Transverse colon (tissue), 4 donors: ENCODE results near the gene MADCAM1. TPM values are rescaled to one million over a fixed set of nuclear protein-coding genes. Genes with fewer than 3 reads are reported as not detected.

ENCODE experiments used
- DNase-seq: peaks from one replicate; pipeline ENCODE4 v3.0.0-alpha.2; 2019
- H3K27ac ChIP-seq, 4 donors: fragments of 200-600 bp; sonication (generic); 2 replicates each; pipeline ENCODE4 v1.5.1; 2016 to 2018; ENCODE audit warnings: inconsistent platforms in 4 of 4
- H3K27me3 ChIP-seq: fragments of 200-600 bp; sonication (generic); 2 replicates; pipeline ENCODE4 v1.5.1; 2017; ENCODE audit warnings: inconsistent platforms
- H3K36me3 ChIP-seq, 4 donors: fragments of 200-600 bp; sonication (generic); 2 replicates each; pipeline ENCODE4 v1.5.1; 2017 to 2019; ENCODE audit warnings: inconsistent platforms in 4 of 4
- H3K4me1 ChIP-seq, 4 donors: fragments of 200-600 bp; sonication (generic); 2 replicates each; pipeline ENCODE4 v1.5.1; 2017 to 2020; ENCODE audit warnings: inconsistent platforms in 4 of 4
- H3K4me3 ChIP-seq, 4 donors: fragments of 200-600 bp; sonication (generic); 1 replicate in 1 of 4; 2 replicates in 3 of 4; pipeline versions ENCODE4 v1.5.1 to v1.6.1; 2017 to 2019; ENCODE audit warnings: inconsistent platforms in 4 of 4
- H3K9me3 ChIP-seq, 2 donors: fragments of 200-600 bp; sonication (generic); 2 replicates each; pipeline ENCODE4 v1.5.1; 2017 to 2019; ENCODE audit warnings: inconsistent platforms in 2 of 2
- EP300 ChIP-seq: sonication (generic); formaldehyde crosslinking; IDR thresholded peaks from one replicate; pipeline ENCODE4 v1.6.1; 2017; ENCODE audit warnings: antibody characterized with exemption, low read depth
- POLR2A ChIP-seq: fragments of 450-650 bp; IDR thresholded peaks from one replicate; pipeline ENCODE4 v1.6.1; 2016; ENCODE audit warnings: antibody characterized with exemption, mild to moderate bottlenecking, moderate library complexity
- POLR2AphosphoS5 ChIP-seq, 3 donors: sonication (generic); formaldehyde crosslinking; IDR thresholded peaks; one replicate each; pipeline ENCODE4 v1.6.1; 2016; ENCODE audit warnings: antibody characterized with exemption in 3 of 3
- WGBS, 2 donors: methylation state at CpG; one replicate each; pipeline ENCODE4 v1.1.5; 2018; ENCODE audit warnings: low coverage in 1 of 2; 5-methylcytosine and 5-hydroxymethylcytosine counted together
- in situ Hi-C, 4 donors: fragments of 200-750 bp; cut with MboI; loops; one replicate each; pipeline versions ENCODE4 v1.15.0 to v1.15.1; 2017; ENCODE audit warnings: low sequenced_read_pairs in 3 of 4, low pct_ligation_motif_present in 1 of 4, low pct_unique_long_range_greater_than_20kb in 1 of 4
- intact Hi-C: fragments of 100-400 bp; cut with DNase I; formaldehyde crosslinking; loops from one replicate; pipeline ENCODE4 v1.15.1; 2023; ENCODE audit warnings: low total_unique reads
- total RNA-seq, 4 donors: library from RNA; depleted of rRNA; stranded (reverse); fragments of >200 nt; gene quantifications; one replicate each; pipeline ENCODE4 v1.1.0, GENCODE V29; 2016
- TF ChIP-seq, protein P1 (sequence below), 5 experiments: fragments of 200-600 bp in 3 of 5; fragments of 450-650 bp in 2 of 5; sonication (generic) in 3 of 5; IDR thresholded peaks; 1 replicate in 2 of 5; 2 replicates in 3 of 5; pipeline ENCODE4 v1.5.1; 2016 to 2017; ENCODE audit warnings: antibody characterized with exemption in 5 of 5, inconsistent platforms in 3 of 5, mild to moderate bottlenecking in 2 of 5, moderate library complexity in 1 of 5

MADCAM1 gene
- total RNA-seq, 4 donors from 2014 or later = 0.68 to 6.7 (median 2.9) TPM

DNA sequence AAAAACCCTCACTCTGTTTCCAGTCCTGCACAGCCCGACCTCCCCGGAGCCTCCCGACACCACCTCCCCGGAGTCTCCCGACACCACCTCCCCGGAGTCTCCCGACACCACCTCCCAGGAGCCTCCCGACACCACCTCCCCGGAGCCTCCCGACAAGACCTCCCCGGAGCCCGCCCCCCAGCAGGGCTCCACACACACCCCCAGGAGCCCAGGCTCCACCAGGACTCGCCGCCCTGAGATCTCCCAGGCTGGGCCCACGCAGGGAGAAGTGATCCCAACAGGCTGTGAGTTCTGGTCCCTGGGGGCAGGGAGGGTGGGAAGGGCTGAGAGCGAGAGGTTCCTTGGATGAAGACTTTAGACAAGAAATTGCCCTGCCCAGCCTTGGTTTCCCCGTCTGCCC, 5.4 kb downstream of the MADCAM1 start:
- Histone ChIP-seq H3K27me3 (peaks cover 30% of the 10 kb centered on the region), H3K27ac (no peak overlapping the region), H3K9me3 (no peaks in the 10 kb centered on the region), H3K4me1 (peaks cover 5 to 18% (median 15%) of the 10 kb centered on the region in 4 donors), H3K36me3 (no peaks in the 10 kb centered on the region), H3K4me3 (no peak overlapping the region)
- no peak for DNase-seq
- 78 to 88% methylated on average over 4 to 17 of the region's 17 CpGs for WGBS, 2 donors
- no peak for TF ChIP-seq EP300
- intact Hi-C loops = no loop called here
- in situ Hi-C loops = no loop called here

DNA sequence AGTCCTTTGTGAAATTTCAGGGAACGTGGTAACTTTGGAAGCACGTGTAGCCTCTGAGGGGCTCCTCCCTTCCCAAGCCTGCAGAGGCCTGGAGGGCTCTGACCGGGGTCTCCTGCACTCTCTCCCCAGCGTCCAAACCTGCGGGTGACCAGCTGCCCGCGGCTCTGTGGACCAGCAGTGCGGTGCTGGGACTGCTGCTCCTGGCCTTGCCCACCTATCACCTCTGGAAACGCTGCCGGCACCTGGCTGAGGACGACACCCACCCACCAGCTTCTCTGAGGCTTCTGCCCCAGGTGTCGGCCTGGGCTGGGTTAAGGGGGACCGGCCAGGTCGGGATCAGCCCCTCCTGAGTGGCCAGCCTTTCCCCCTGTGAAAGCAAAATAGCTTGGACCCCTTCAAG, 8.3 kb downstream of the MADCAM1 start:
- no peak for DNase-seq
- Histone ChIP-seq H3K4me1 (peaks cover 16 to 19% (median 18%) of the 10 kb centered on the region in 4 donors), H3K27me3 (peaks cover 6% of the 10 kb centered on the region), H3K9me3 (no peaks in the 10 kb centered on the region), H3K36me3 (no peaks in the 10 kb centered on the region), H3K4me3 (no peak overlapping the region), H3K27ac (no peak overlapping the region)
- intact Hi-C loops = no loop called here
- in situ Hi-C loops = no loop called here
- TF ChIP-seq, protein P1, sequence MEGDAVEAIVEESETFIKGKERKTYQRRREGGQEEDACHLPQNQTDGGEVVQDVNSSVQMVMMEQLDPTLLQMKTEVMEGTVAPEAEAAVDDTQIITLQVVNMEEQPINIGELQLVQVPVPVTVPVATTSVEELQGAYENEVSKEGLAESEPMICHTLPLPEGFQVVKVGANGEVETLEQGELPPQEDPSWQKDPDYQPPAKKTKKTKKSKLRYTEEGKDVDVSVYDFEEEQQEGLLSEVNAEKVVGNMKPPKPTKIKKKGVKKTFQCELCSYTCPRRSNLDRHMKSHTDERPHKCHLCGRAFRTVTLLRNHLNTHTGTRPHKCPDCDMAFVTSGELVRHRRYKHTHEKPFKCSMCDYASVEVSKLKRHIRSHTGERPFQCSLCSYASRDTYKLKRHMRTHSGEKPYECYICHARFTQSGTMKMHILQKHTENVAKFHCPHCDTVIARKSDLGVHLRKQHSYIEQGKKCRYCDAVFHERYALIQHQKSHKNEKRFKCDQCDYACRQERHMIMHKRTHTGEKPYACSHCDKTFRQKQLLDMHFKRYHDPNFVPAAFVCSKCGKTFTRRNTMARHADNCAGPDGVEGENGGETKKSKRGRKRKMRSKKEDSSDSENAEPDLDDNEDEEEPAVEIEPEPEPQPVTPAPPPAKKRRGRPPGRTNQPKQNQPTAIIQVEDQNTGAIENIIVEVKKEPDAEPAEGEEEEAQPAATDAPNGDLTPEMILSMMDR (IDR thresholded peaks at IDR 0.05) = no peak
- no peak for TF ChIP-seq POLR2A
- TF ChIP-seq EP300 = no peak
- TF ChIP-seq POLR2AphosphoS5 (IDR thresholded peaks at IDR 0.05) = no peak
- 92% methylated on average over 14 of the region's 14 CpGs; no CpG with 5 or more reads in 1 of the 2 donors for WGBS, 2 donors

DNA sequence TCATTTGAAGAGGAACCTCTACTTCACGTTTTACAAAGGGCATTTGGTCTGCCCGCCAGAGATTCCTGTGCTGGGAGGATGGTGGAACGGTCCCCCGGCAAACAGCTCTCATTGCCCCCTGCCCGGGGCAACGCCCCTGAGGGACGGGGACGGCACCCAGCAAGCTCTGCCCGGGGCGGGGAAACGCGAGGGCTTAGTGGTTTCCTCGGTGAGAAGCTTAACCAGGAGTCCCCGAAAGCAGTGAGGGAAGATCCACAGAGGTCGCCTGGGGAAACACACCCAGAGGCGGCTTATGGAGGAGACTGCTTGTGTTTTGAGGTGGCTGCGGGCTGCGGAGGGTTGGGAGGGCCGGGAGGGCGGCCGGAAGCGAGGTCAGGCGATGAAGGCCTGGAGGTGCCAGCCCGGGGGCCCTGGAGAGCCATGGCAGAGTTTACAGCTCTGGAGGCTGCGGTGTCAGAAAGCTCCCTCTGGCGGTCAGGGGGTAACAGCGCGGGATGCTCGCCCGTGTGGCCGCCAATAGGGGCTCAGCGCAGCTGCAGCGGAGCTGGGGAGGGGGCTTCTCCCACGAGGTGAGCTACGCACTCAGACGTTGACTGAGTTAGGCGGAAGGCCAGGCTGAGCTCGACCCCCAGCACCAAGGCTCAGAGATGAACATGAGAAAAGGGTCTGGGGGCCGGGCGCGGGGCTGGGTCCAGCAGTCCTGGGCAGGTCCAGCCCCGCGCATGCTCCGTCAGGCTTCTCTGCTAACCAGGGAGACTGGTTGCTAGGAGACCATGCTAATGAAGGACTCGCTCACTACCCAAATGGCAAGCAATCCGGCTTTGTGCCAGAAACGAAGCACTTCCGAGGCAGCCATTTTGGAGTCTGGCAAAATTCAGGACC, 10.4 kb downstream of the MADCAM1 start:
- peaks cover 18 to 34% (median 32%) of the 10 kb centered on the region in 4 donors for H3K4me1 ChIP-seq
- intact Hi-C loops = no loop called here
- no peaks in the 10 kb centered on the region for H3K36me3 ChIP-seq
- in situ Hi-C loops = no loop called here
- peak overlapping the region; percentile 89 to 97 (median 92) for H3K27ac ChIP-seq
- TF ChIP-seq POLR2A (no peak), POLR2AphosphoS5 (IDR thresholded peaks at IDR 0.05) (peak in 1 of 3 donors; percentile 64), EP300 (no peak)
- TF ChIP-seq, protein P1 (IDR thresholded peaks at IDR 0.05) = peak; percentile 94 to 100 (median 97)
- H3K9me3 ChIP-seq = no peaks in the 10 kb centered on the region
- peak overlapping the region; percentile 63 to 98 (median 81) for H3K4me3 ChIP-seq
- 5 to 6% methylated on average over 10 to 34 of the region's 48 CpGs for WGBS, 2 donors
- H3K27me3 ChIP-seq = no peaks in the 10 kb centered on the region
- DNase-seq = peak; percentile 97

DNA sequence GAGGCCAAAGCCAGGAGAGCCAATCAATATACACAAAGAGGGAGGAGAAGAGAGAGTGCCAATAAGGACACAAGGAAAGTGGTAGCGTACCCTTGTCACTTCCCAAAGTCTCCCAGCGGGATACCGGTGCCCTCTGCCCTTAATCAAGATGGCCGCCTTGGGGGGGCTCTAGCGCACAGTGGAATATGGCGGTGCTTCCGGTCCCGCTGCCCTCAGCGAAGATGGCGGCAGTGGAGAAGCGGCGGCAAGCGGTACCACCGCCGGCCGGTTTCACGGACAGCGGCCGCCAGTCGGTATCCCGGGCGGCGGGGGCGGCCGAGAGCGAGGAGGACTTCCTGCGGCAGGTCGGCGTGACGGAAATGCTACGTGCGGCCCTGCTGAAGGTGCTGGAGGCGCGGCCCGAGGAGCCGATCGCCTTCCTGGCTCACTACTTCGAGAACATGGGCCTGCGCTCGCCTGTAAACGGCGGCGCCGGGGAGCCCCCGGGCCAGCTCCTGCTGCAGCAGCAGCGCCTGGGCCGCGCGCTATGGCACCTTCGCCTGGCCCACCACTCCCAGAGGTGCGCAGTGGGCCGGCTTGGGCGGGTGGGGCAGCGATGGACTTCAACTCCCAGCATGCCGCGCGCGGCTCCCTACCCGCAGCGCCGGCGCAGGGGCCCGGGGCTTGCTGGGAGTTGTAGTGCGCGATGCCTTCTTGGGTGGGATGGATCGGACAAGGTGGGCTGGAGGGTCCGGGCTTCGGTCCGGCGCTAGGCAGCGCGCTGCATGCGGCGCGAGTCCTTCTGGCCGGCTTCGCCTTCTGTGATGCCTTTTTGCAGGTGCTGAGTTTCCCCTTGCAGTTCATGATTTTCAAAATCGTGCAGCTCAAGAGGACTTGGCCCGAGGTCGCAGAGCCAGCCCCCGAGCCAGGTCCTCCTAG, 11.3 kb downstream of the MADCAM1 start, which contains the start of gene TPGS1:
Gene TPGS1, plus strand, starts transcription at position 212 of the 918 bp plus-strand sequence. Its CDS starts 10 bp downstream, at position 222.
- WGBS, 2 donors = 0 to 1% methylated on average over 7 to 64 of the region's 81 CpGs
- DNase-seq = peak; percentile 79
- Histone ChIP-seq H3K36me3 (no peaks in the 10 kb centered on the region), H3K4me3 (peak within 1 kb of the TSS; percentile 66 to 98 (median 90)), H3K27ac (peak within 1 kb of the TSS; percentile 89 to 97 (median 92)), H3K27me3 (no peaks in the 10 kb centered on the region), H3K9me3 (no peaks in the 10 kb centered on the region), H3K4me1 (peaks cover 18 to 39% (median 34%) of the 10 kb centered on the region in 4 donors)
- intact Hi-C loops = no loop called here
- TF ChIP-seq, protein P1 (IDR thresholded peaks at IDR 0.05) = no peak
- TF ChIP-seq POLR2AphosphoS5 (IDR thresholded peaks at IDR 0.05) (peak in 2 of 3 donors; percentile 53 to 62), POLR2A (peak; percentile 50), EP300 (no peak)
- in situ Hi-C loops = no loop called here
